HG02852 (cell line): ENCODE data around the gene BSCL2.
"Not testable (repeated sequence)": the region's sequence is repeated elsewhere in the genome, so short reads cannot be mapped to it uniquely, and the experiment has no call there.

ENCODE experiments used
- ATAC-seq: cut with Tn5 transposase; IDR thresholded peaks from one replicate; pipeline ENCODE4 v1.9.1; 2021; ENCODE audit warnings: mild to moderate bottlenecking, moderate library complexity; ENCODE audit not compliant: unreplicated experiment

BSCL2 gene

DNA sequence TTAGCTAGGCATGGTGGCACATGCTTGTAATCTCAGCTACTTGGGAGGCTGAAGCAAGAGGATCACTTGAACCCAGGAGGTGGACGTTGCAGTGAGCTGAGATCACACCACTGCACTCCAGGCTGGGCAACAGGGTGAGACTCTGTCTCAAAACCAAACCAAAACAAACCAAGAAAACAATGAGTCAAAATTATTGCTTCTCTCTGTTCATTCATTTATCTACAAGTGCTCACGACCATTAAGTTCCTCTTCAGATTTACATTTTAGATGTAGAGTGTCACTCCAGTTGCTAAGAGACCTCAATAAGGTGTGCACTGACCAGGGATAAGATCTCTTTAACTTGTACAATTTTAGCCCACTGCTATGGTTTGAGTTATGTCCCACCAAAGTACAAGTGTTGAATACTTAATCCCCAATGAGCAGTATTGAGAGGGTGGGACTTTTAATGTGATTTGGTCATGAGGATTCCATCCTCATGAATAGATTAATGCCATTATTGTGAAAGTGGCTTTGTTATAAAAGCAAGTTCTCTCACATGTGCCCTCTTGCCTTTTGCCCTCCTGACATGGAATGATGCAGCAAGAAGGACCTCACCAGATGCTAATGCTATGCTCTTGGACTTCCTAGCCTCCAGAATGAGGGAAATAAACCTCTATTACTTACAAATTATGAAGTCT, 12.2 kb upstream of the BSCL2 start:
- no peak for ATAC-seq

DNA sequence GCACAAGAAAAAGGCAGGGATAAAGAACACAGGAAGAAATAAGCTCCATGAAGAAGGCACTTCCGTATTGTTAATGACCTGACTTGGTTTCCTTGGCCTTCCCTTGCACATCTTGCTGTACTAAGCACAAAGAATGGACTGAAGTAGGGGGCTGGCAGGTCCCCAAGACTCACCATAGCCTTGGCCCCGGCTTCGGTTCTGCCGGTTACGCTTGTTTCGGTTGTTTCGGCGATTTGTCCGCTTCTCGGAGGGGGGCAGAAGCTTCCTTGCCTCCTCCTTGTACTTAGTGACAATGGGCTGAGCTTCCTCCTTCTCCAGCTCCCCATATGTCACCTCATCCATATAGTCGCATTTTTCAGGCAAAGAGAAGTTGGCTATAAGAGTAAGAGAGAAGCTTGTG, 9.6 kb upstream of the BSCL2 start:
- no peak for ATAC-seq

DNA sequence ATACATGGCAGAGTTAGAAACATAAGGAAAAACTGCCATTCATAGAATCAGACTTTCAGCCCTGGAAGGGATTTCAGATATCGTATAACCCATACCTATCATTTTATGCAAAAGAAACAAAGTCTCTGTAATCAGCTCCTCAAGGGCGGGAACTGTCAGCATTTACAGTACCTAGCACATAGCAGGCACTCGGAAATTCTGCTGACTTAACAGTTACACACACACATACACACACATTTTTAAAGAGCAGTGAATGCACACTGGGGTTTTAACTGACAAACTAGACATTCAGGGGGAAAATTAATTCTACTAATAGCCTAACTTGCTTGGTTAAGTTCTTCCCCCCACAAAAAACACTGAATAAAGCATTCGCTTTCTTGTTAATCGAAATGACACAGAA, 9.0 kb upstream of the BSCL2 start:
- no peak for ATAC-seq

DNA sequence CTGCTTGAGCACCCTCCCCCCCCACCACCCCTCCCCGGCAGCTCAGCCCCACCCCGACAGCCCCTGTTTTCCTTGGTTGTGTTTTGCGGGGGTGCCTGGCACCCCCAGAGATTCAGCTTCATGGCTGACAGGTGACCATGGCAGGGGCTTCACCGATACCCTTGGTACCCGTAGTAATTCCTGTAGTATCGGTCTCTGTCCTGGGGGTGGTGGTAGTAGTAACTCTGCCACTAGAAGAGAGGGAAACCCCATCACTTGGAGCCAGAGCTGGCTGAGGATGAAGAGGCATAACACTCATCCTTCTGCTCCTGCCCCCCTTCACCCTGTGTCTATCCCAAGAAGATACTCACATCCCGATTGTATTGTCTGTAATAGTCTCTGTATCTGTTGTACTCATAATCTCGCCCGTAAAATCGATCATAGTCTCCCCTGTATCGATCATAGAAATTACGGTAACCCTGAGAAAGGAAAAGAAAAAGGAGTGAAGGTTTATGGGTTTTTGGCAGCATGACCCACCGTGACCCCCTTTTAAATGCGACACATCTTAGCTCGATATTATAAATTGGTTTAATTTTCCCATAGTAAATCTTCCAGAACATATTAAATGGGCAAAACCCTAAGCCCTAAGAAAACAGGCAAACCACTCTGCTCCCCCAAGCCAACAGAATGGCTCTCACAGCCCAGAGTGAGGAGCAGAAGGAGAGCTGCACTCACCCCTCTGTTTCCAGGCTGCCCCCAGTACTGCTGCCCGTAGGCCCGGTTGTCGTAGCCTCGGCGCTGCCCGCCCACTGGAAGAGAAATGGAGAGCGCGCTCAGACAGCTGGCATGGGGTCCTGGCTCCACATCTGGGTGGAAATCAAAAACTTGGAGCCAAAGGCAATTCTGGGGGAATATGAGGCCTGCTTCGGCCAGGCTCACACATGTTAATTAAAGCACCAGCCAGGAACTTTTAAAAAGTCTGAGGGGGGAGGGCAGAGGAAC, 8.2 kb upstream of the BSCL2 start:
- no peak for ATAC-seq

DNA sequence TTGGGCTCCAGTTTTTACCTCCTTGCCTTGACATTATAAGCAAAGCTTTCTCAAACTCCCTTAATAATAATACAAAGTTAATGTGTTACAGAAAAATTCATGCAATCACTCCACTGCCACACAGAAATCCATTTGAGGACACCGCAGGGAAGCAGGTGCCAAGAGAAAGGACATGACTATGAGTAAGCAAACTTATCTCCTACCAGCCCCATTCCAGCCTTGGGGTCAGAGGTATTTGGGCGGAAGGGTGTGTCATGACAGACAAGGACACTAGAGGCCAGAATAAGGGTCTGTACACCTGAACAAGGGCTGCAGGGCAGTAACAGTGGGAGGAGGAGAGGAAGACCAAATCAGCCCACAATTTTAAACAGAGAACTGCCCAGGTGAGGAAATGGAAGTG, 6.1 kb upstream of the BSCL2 start:
- no peak for ATAC-seq

DNA sequence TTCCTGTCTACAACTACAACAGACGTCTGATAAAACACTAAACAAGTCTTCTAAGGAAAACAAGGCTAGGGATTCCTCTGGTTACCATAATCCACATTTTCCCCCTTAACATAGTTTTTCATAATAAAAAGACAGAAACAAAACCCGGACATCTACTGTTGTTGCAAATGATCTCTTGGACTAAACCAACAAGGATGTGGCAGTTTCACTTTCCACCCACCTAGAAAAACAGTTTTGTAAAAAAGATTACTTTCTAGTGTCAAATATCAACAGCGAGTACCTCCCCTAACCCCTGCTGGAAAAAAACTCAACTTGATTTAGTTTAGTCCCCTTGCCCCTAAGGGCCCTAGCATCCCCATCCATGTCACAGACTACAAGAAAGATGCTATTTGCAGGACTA, 5.6 kb upstream of the BSCL2 start:
- ATAC-seq = no peak

DNA sequence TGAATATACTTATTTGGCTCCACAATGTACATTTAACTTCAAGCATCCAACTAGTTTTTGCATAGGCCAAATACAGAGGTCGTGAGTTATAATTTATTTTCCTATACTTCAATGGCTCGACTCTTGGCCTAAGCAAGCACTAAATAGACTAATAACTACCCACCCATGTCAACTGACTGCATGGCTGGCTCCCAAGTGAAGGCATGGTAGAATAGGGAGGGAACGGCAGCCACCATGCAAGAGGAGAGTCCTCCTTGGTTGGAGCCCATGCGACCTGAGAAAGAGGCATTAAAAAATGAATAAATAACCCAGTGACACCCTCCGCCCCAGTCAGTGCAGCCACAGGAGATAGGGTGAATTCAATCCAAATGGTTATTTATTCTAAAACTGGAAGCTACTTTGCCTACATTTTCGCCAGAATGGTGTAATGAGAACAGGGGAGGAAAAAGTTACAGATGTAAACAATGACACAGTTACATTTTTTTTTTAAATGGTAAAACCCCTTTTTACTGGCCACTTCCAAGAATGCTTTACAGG, 5.1 kb upstream of the BSCL2 start:
- ATAC-seq = no peak

DNA sequence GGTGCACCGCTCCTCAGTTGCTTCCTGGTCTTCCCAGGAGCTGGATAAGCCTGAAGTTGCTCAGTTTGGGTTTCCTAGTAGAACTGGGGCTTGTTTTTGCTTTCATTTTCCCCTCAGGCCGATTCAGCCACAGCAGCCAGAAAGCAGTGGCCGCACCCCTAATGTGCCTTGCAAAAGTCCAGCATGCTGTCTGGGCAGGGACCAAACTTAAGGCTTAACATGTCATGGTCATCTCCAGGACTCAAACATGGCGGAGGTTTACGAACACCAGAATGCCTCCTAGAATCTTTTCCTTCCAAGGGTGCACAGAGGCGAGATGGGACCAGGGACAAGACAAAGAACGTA, 2.7 kb upstream of the BSCL2 start:
- ATAC-seq = no peak

DNA sequence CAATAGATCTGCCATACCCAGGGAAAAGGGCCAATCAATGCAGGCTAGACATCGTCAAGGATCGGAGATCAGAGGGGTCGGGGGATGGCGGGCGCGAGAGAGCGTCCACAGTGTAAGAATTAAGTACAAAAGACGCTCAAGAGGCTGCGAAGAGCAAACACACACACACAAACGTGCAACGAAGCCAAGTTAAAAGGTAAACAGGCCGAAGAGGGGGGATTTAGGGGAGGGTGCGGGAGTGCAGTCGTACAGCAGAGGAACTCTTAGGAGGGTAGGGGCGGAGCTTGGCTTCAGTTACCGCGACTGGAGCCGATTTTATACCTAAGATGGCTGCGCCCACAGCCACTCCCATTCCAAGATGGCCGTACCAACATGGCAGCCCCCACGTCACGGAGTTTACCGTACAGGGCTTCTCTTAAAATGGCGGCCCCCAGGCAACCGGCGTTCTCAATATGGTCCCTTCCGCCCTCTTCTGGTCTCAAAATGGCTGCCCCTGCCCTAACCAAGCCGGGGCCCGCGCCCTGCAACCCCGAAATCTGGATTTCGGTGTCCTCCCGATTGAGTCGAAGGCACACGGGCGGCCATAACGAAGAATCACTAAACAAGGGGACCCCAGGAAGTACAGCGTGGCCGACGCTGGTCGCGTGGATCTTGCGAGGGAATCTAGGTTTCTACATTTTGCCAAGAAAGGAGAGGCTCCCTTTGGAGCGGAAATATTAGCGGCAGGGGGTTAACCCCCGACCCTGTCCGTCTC, 2.2 kb upstream of the BSCL2 start:
- ATAC-seq = peak; percentile 75

DNA sequence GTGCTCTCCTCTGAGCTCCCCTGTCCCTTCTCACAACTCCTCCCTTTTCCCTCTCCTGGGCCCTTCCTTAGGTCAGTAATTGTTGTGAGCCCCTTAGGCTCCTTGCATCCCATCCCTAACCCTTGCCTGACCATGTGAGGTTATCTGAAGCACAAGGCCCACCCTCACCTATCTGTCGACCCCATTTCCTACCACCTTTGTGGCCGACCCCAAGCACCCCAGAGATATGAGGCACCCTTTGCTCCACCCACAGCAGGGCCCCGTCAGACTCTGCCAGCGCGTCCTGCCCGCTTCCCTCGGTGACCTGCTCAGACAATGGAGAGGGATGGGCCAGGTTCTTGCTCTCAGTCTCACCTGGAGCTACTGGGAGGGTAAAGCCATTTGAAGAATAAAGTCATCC, 1.6 kb upstream of the BSCL2 start:
- ATAC-seq = no peak

DNA sequence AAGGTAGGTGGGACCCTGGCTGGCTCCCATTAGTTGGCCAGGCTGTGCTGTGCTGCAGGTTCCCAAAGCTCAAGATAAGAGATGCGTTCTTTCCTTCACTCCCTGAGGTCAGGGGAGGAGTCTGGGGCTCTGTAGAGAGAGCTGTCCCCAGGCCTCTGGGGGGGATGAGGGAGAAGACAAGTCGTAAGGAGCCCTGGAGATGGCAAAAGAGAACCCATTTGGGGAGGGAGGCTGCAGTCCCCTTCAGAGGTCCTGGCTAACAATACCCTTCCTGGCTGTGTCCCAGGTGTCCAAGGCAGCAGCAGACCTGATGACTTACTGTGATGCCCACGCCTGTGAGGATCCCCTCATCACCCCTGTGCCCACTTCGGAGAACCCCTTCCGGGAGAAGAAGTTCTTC, 1.2 kb upstream of the BSCL2 start:
- no peak for ATAC-seq

DNA sequence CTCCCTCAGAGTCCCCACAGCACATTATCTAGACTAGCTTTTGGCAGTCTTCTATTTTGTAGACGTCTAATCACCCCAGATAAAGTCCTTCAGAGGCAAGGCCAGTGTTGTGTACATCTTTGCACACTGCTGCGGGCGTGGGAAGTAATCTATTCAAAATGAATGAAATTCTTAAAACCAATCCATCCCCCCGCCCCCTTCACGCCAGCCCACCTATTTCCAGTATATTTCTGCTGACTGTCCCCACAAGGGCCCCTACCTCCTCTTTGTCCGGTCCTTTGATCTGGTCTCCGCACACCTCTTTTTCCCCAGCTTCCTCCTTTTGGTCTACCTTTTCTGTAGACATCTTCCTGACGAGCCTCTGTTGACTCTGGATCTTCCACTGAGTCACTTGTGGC, 375 bp downstream of the BSCL2 start:
- ATAC-seq = no peak

DNA sequence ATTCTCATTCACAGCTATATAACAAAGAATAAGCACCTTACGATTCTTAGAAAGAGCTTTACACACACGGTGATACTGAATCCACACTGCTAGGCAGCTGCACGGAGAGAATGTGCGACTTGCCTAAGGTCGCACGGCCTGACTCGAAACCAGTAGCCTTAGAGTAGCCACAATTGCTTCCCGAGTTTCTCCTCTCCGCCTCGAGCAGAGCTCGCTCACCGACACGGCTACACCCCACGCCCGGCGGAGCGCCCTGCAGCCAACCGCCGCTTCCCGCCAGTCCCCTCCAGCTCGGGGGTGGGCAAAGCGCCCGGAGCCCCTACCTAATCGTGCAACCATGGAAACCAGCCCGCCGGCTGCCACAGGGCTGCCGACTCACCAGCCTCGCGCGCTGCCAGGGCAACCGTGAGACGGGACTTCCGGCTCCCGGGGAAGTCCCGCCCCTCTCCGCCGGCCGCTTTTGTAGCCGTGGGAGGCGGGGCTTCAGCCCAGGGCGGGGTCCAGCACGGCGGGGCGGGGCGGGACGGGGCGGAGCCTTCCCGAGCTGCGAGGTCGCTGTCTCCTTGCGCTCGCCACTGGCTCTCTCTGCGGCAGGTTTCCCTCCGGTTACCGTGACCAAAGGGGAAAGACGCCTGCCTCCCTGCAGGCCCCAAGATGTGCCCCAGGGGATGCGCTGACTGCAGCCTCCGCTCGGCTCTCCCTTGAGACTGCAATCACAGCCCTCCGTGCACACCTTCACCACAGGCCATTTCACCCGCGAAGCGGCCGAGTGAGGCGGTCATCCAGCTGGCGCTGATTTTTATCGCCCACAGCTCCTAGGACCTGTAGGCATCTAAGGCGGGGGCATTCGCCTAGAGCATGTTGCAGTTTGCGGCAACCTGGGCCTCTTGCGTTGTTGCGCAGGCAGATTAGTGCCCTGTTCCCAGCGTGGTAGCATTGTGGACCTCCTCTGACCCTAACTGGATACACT, 1.1 kb downstream of the BSCL2 start:
- ATAC-seq = peak; percentile 47

DNA sequence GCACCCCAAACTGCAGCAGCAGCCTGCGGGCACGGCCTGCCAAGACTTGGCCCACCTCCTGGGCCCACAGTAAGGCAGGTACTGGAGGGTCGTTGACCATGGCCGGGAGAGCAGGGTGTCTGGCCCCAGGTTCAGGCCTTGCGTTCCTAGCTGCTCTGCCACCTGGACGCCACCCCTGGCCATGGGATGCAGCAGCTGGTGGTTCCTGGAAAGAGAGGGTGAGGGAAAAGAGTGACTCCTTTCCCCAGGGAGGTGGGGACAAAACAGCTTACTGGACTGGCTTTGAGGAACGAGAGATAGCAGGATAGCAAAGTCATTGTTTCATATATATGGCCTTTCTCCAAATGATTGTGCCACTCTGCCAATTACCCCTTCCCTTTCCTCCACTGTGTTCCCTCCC, 1.8 kb downstream of the BSCL2 start:
- ATAC-seq = no peak

DNA sequence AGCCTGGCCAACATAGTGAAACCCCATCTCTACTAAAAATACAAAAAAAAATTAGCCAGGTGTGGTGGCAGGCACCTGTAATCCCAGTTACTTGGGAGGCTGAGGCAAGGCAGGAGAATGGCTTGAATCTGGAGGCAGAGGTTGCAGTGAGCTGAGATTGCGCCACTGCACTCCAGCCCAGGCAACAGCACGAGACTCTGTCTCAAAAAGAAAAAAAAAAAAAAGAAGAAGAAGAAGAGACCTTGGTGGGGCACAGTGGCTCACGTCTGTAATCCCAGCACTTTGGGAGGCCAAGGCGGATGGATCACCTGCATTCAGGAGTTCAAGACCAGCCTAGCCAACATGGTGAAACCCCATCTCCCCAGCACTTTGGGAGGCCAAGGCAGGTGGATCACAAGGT, 3.3 kb downstream of the BSCL2 start:
- ATAC-seq = not testable (repeated sequence)

DNA sequence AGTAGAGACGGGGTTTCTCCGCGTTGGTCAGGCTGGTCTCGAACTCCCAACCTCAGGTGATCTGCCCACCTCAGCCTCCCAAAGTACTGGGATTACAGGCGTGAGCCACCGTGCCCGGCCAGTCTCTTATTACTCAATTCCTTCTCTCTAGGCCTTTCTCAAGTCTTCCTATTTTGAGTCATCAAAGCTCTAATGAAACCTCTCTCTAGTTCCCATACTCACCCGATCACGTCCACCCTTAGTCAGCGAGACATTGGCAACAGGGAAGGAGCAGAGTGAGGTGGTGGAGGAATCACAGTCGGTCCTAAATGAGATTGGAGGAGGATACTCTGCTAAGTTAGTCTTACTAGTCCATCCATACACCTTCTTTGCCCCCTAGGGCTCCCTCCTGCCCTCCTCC, 5.0 kb downstream of the BSCL2 start:
- no peak for ATAC-seq

DNA sequence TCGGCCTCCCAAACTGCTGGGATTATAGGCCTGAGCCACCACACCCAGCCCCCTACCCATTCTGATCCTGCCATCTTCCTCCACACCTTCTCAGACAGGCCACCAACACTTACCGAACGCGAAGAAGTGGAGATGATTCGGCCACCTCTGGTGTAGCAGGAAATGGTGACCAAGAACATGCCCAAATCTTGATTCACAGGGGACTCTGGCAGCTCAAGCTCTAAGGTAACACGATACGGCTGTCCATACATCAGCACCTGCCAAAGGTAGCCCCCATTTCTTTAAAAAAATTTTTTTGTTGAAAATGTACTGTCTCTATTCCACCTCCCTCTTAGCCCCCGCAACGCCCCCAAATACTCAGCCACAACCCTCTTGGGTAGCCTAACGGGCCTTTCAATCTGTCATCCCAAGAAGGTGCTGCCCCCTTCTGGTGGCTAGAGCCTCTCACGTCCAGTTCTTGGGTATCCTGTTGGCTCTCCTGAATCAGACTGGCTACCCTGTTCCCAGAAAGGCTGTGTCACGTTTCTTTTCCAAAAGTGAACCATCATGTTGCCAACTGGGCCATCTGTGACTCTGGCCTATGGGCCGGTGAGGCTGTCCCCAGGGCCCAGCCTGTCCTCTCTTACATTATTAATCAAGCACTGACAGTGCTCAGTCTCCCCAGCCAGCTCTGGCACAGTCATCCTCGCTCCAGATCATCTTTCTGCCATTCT, 12.6 kb downstream of the BSCL2 start:
- no peak for ATAC-seq

DNA sequence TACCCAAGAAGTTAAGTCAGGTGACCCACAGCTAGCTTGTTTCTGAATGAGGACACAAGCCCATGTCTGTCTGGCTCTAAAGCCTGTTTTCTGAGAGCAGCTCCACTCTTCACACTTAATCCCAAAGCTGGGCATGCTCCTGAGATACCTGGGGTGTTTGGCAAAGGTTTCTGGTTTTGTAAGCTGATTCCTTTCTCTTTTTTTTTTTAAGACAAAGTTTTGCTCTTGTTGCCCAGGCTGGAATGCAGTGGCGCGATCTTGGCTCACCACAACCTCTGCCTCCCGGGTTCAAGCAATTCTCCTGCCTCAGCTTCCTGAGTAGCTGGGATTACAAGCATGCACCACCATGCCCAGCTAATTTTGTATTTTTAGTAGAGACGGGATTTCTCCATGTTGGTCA, 13.6 kb downstream of the BSCL2 start:
- not testable (repeated sequence) for ATAC-seq

DNA sequence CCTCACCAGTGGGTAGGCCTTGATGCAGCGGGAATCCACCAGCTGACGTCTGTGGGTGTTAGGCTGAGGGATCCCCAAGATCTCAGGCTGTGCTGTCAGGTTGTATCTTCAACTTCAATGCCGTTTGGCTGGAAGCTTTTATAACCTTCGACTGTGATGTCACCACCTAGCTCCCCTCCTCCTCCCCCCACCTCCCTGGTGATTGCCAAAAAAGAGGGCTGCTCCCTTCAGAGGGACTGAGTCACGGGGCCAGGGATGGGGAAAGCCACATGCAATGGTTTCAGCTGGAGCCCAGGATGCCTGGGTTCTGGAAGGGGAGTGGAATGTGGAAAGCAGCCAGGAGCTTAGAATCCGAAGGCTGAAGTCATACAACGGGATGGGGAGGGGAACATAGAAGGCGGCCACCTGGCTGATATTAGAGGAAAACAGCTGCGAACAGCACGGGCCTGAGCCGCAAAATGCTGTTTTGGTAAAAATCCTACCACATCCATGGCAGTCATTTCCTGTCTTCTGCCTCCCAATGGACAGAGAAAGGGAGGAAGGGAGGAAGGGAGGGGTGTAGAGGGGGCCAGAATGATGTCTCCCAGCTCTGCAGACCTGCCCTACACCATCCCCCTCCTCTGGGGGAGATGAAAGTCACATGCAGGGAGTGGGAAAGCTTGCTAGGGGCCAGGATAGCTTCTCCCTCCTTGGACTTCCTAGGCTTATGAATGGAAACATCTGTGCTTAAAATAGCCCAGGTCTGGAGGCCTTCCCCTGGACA, 17.6 kb downstream of the BSCL2 start, which contains the start of gene LRRN4CL:
TSS of gene LRRN4CL (minus strand) at position 110 of the 763 bp plus-strand sequence. CDS start 1,022 bp downstream, outside the sequence.
- no peak for ATAC-seq
